GM21526 (cell line): ENCODE data around the gene TECTA.
A peak's percentile ranks its signal among the peaks of the same experiment; 100 is the strongest.

ENCODE experiments used
- ATAC-seq: cut with Tn5 transposase; IDR thresholded peaks from one replicate; pipeline ENCODE4 v1.9.1; 2021; ENCODE audit warnings: moderate library complexity; ENCODE audit not compliant: unreplicated experiment, low FRiP score

Gene TECTA

GRCh38 chr11:121100943-121101342, at the start of gene TECTA:
Gene TECTA, plus strand, starts transcription at chr11:121101243. Its CDS starts 1,423 bp downstream, at chr11:121102666.
- ATAC-seq = no peak

GRCh38 chr11:121053244-121053643, 47.8 kb upstream of the TECTA start:
- no peak for ATAC-seq

- ATAC-seq = no peak
Measured at GRCh38 chr11:121054266-121054665, 46.8 kb upstream of the TECTA start.

GRCh38 chr11:121055076-121055475, 46.0 kb upstream of the TECTA start:
- no peak for ATAC-seq

- no peak for ATAC-seq
Measured at GRCh38 chr11:121057922-121058321, 43.1 kb upstream of the TECTA start.

- ATAC-seq = no peak
Measured at GRCh38 chr11:121058941-121059340, 42.1 kb upstream of the TECTA start.

GRCh38 chr11:121059605-121060004, 41.4 kb upstream of the TECTA start:
- ATAC-seq = peak; percentile 95

GRCh38 chr11:121063728-121064127, 37.3 kb upstream of the TECTA start:
- no peak for ATAC-seq

GRCh38 chr11:121066623-121067022, 34.4 kb upstream of the TECTA start:
- ATAC-seq = no peak

- no peak for ATAC-seq
Measured at GRCh38 chr11:121067026-121067425, 34.0 kb upstream of the TECTA start.

- no peak for ATAC-seq
Measured at GRCh38 chr11:121067453-121067852, 33.6 kb upstream of the TECTA start.

GRCh38 chr11:121067962-121068647, 32.9 kb upstream of the TECTA start:
- no peak for ATAC-seq

- ATAC-seq = no peak
Measured at GRCh38 chr11:121068787-121069186, 32.3 kb upstream of the TECTA start.

- ATAC-seq = no peak
Measured at GRCh38 chr11:121070951-121071845, 29.8 kb upstream of the TECTA start.

GRCh38 chr11:121071846-121072450, 29.1 kb upstream of the TECTA start:
- no peak for ATAC-seq

GRCh38 chr11:121081321-121081720, 19.7 kb upstream of the TECTA start:
- no peak for ATAC-seq

GRCh38 chr11:121082219-121082618, 18.8 kb upstream of the TECTA start:
- ATAC-seq = no peak

- no peak for ATAC-seq
Measured at GRCh38 chr11:121082670-121083069, 18.4 kb upstream of the TECTA start.

- no peak for ATAC-seq
Measured at GRCh38 chr11:121086866-121087265, 14.2 kb upstream of the TECTA start.

GRCh38 chr11:121089566-121089965, 11.5 kb upstream of the TECTA start:
- ATAC-seq = no peak

- no peak for ATAC-seq
Measured at GRCh38 chr11:121090145-121090721, 10.8 kb upstream of the TECTA start.
